IMR-90 (cell line): ENCODE data around the gene SUGCT. TPM values are rescaled to one million over a fixed set of nuclear protein-coding genes. Genes with fewer than 3 reads are reported as not detected.

Experiments used
- ATAC-seq: fragments of 200-7000 bp; cut with Tn5 transposase; 2 replicates; pipeline ENCODE4 v1.9.1; 2020; ENCODE audit warnings: low read depth, mild to moderate bottlenecking, moderate library complexity
- BruUV-seq: library from RNA; stranded (reverse); fragments of 400-500 nt; replicated peaks from 2 replicates; lab custom pipeline; 2021; lab: Mats Ljungman, UMichigan
- CTCF ChIA-PET: fragments of 300-600 bp; formaldehyde crosslinking; extraction: SDS; loops from one replicate; lab custom pipeline; 2021; ENCODE audit warnings: antibody characterized with exemption; lab: Yijun Ruan, JAX
- POLR2A ChIA-PET: fragments of 300-600 bp; sonication (Branson Sonifier 250); formaldehyde crosslinking; loops from one replicate; lab custom pipeline; 2022; ENCODE audit warnings: antibody characterized with exemption; ENCODE audit not compliant: unreplicated experiment; lab: Charles Lee
- DNase-seq: peaks from one replicate; pipeline ENCODE4 v3.0.0; 2013
- H2AFZ ChIP-seq: replicated peaks from 2 replicates; pipeline ENCODE3; 2013; ENCODE audit warnings: low read length, mild to moderate bottlenecking; ENCODE audit not compliant: poor library complexity
- H2AK5ac ChIP-seq: 2 replicates; pipeline ENCODE4 v1.6.1; 2013; ENCODE audit warnings: low read depth, low read length, inconsistent platforms
- H2AK9ac ChIP-seq: replicated peaks from 2 replicates; pipeline ENCODE3; 2013; ENCODE audit warnings: mild to moderate bottlenecking, low read depth, low read length, moderate library complexity; ENCODE audit not compliant: poor library complexity
- H2BK120ac ChIP-seq: 2 replicates; pipeline ENCODE4 v1.6.1; 2013; ENCODE audit warnings: low read depth, low read length, inconsistent platforms
- H2BK15ac ChIP-seq: 3 replicates; pipeline ENCODE4 v1.6.1; 2013; ENCODE audit warnings: low read depth, low read length, inconsistent platforms
- H2BK20ac ChIP-seq: 2 replicates; pipeline ENCODE4 v1.6.1; 2013; ENCODE audit warnings: low read depth, mild to moderate bottlenecking, inconsistent platforms, low read length, moderate library complexity
- H2BK5ac ChIP-seq: 2 replicates; pipeline ENCODE4 v1.6.1; 2013; ENCODE audit warnings: mild to moderate bottlenecking, low read depth, low read length, inconsistent platforms; ENCODE audit not compliant: poor library complexity, severe bottlenecking
- H3K14ac ChIP-seq: replicated peaks from 2 replicates; pipeline ENCODE4 v1.6.1; 2013; ENCODE audit warnings: low read depth, low read length, inconsistent platforms
- H3K18ac ChIP-seq: 2 replicates; pipeline ENCODE4 v1.6.1; 2013; ENCODE audit warnings: low read depth, low read length, control low read depth
- H3K23ac ChIP-seq: 2 replicates; pipeline ENCODE4 v1.6.1; 2013; ENCODE audit warnings: low read depth, low read length, inconsistent platforms
- H3K27ac ChIP-seq: 2 replicates; pipeline ENCODE4 v1.5.1; 2013; ENCODE audit warnings: mild to moderate bottlenecking, control low read depth, low read length; ENCODE audit not compliant: insufficient read depth
- H3K27me3 ChIP-seq: 2 replicates; pipeline ENCODE4 v1.6.1; 2013; ENCODE audit warnings: low read length; ENCODE audit not compliant: control insufficient read depth, insufficient read depth
- H3K36me3 ChIP-seq: 2 replicates; pipeline ENCODE4 v1.6.1; 2013; ENCODE audit warnings: low read length, mixed read lengths; ENCODE audit not compliant: control insufficient read depth, insufficient read depth
- H3K4ac ChIP-seq: 2 replicates; pipeline ENCODE4 v1.6.1; 2013; ENCODE audit warnings: low read depth, low read length, inconsistent platforms
- H3K4me1 ChIP-seq: 2 replicates; pipeline ENCODE4 v1.6.1; 2013; ENCODE audit warnings: low read length, mixed read lengths; ENCODE audit not compliant: control insufficient read depth, insufficient read depth
- H3K4me2 ChIP-seq: 2 replicates; pipeline ENCODE4 v1.6.1; 2013; ENCODE audit warnings: low read depth, mild to moderate bottlenecking, control low read depth, low read length, moderate library complexity
- H3K4me3 ChIP-seq: 2 replicates; pipeline ENCODE4 v1.5.1; 2013; ENCODE audit warnings: low read depth, mild to moderate bottlenecking, control low read depth, low read length, moderate library complexity; ENCODE audit not compliant: insufficient read depth
- H3K56ac ChIP-seq: 2 replicates; pipeline ENCODE4 v1.6.1; 2013; ENCODE audit warnings: low read length, inconsistent platforms; ENCODE audit not compliant: insufficient read depth; ENCODE audit errors: extremely low read depth
- H3K79me1 ChIP-seq, 2 experiments: 2 replicates each; pipeline ENCODE4 v1.6.1; 2013; ENCODE audit warnings: low read length in 2 of 2, inconsistent platforms in 1 of 2, low read depth in 1 of 2
- H3K9ac ChIP-seq: 2 replicates; pipeline ENCODE4 v1.6.1; 2013; ENCODE audit warnings: low read depth, low read length, control low read depth
- H3K9me1 ChIP-seq: 2 replicates; pipeline ENCODE4 v1.6.1; 2013; ENCODE audit warnings: low read length, inconsistent platforms; ENCODE audit not compliant: insufficient read depth
- H3K9me3 ChIP-seq: 2 replicates; pipeline ENCODE4 v1.6.1; 2013; ENCODE audit warnings: low read length; ENCODE audit not compliant: control insufficient read depth, insufficient read depth
- H4K20me1 ChIP-seq: 2 replicates; pipeline ENCODE4 v1.6.1; 2013; ENCODE audit warnings: low read length, inconsistent platforms; ENCODE audit not compliant: insufficient read depth
- H4K5ac ChIP-seq: 2 replicates; pipeline ENCODE4 v1.6.1; 2013; ENCODE audit warnings: mild to moderate bottlenecking, low read depth, low read length, control low read depth
- H4K8ac ChIP-seq, 2 experiments: 2 replicates each; pipeline ENCODE4 v1.6.1; 2013; ENCODE audit warnings: low read depth in 2 of 2, low read length in 2 of 2, control low read depth in 1 of 2, inconsistent platforms in 1 of 2
- H4K91ac ChIP-seq: 2 replicates; pipeline ENCODE4 v1.6.1; 2013; ENCODE audit warnings: low read depth, low read length, inconsistent platforms; ENCODE audit not compliant: insufficient read depth
- CEBPB ChIP-seq: IDR thresholded peaks from 2 replicates; pipeline ENCODE4 v1.6.1; 2012; ENCODE audit warnings: low read depth, low read length, improper control_type of control experiment
- MAFK ChIP-seq: IDR thresholded peaks from 2 replicates; pipeline ENCODE4 v1.6.1; 2012; ENCODE audit warnings: low read depth, low read length, improper control_type of control experiment
- SMC3 ChIP-seq: fragments of 150-350 bp; IDR thresholded peaks from 2 replicates; pipeline ENCODE4 v1.6.1; 2016; ENCODE audit warnings: low read depth, mild to moderate bottlenecking, antibody characterized with exemption, low read length, moderate library complexity
- WGBS, 2 experiments: methylation state at CpG; one replicate each; pipeline versions ENCODE4 v1.1.5 to v1.1.7; 2013; ENCODE audit warnings: missing lambda C conversion rate in 2 of 2; ENCODE audit not compliant: insufficient read length in 1 of 2; ENCODE audit errors: extremely low coverage in 2 of 2; 5-methylcytosine and 5-hydroxymethylcytosine counted together
- dilution Hi-C: fragments of 300-500 bp; cut with HindIII; formaldehyde crosslinking; loops from one replicate; pipeline ENCODE4 v1.14.3; 2018; ENCODE audit warnings: low sequenced_read_pairs; ENCODE audit not compliant: unreplicated experiment
- in situ Hi-C: fragments of 300-500 bp; cut with MboI; formaldehyde crosslinking; loops from 3 replicates; pipeline ENCODE4 v1.14.3; 2019; ENCODE audit warnings: low sequenced_read_pairs, inconsistent platforms, mixed read lengths
- intact Hi-C: fragments of 100-400 bp; cut with micrococcal nuclease; formaldehyde crosslinking; loops from 2 replicates; pipeline ENCODE4 v1.10.0; 2022
- polyA plus RNA-seq, 3 experiments: library from polyadenylated mRNA; depleted of rRNA; stranded (reverse); fragments of >200 nt; gene quantifications; 2 replicates each; pipeline ENCODE4 v1.2.3, GENCODE V29; 2012; ENCODE audit warnings: low replicate concordance in 1 of 3
- total RNA-seq: library from RNA; depleted of rRNA; stranded (reverse); fragments of >200 nt; gene quantifications from 2 replicates; pipeline ENCODE4 v1.2.3, GENCODE V29; 2012

Gene SUGCT
- total and polyA plus RNA-seq, 2 of the 4 experiments (the other 2 are of a cell fraction): 5.9 to 8.3 TPM

DNA sequence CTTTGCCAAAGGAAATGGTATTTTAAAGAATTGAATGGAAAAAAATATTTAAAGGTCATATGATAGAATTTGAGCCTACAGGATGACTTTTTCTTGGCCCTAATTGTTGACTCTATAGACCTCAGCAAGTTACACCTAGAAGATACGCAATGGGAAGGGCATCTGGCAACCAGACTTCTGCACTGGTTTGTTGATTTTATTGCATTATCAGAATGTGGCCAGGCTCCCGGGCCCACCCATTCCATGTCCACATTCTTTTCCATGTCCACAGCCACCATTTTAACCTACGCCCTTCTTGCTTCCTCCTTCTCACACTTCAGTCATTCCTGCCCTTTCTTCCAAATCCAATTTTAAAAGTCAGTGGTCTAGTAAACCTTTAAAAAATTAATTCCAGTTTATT is 738.4 kb downstream of the SUGCT start:
- no peak overlapping the region for H3K14ac ChIP-seq
- TF ChIP-seq CEBPB (no peak), SMC3 (no peak), MAFK (no peak)
- ChIA-PET CTCF (no interaction called here), POLR2A (no interaction called here)
- no peaks in the 10 kb centered on the region for H4K20me1 ChIP-seq
- H3K36me3 ChIP-seq: no peaks in the 10 kb centered on the region
- H3K9me3 ChIP-seq: peaks cover 3% of the 10 kb centered on the region
- H3K79me1 ChIP-seq: no peaks in the 10 kb centered on the region
- no TSS peak for BruUV-seq
- H3K27ac ChIP-seq: no peak overlapping the region
- intact Hi-C loops: no loop called here
- no peak overlapping the region for H2BK120ac ChIP-seq
- no peak overlapping the region for H2AK9ac ChIP-seq
- H4K91ac ChIP-seq: no peak overlapping the region
- no peak overlapping the region for H2BK5ac ChIP-seq
- no peak overlapping the region for H2BK20ac ChIP-seq
- dilution Hi-C loops: no loop called here
- no peak overlapping the region for H3K4ac ChIP-seq
- H3K9ac ChIP-seq: no peak overlapping the region
- H3K27me3 ChIP-seq: no peaks in the 10 kb centered on the region
- DNase-seq (no peak), ATAC-seq (no peak)
- H3K4me3 ChIP-seq: no peak overlapping the region
- no peak overlapping the region for H3K18ac ChIP-seq
- H2AK5ac ChIP-seq: no peak overlapping the region
- H3K56ac ChIP-seq: no peak overlapping the region
- WGBS, 2 experiments: 100% methylated on average over 2 of the region's 3 CpGs; no CpG with 5 or more reads in 1 of the 2 experiments
- no peaks in the 10 kb centered on the region for H3K9me1 ChIP-seq
- peaks cover 3% of the 10 kb centered on the region; the same call in 1 of the 2 replicates for H3K4me1 ChIP-seq
- no peak overlapping the region for H4K5ac ChIP-seq
- no peak overlapping the region for H3K23ac ChIP-seq
- no peak overlapping the region for H2BK15ac ChIP-seq
- H3K4me2 ChIP-seq: no peak overlapping the region
- in situ Hi-C loops: no loop called here
- no peak overlapping the region for H4K8ac ChIP-seq
- no peak overlapping the region for H2AFZ ChIP-seq
